Hematopoietic multipotent progenitor cell treated with erythropoietin and hydrocortisone succinate and interleukin-3 and kit ligand, for 15 days (in vitro differentiated cells): Measurements from ENCODE around the gene N4BP3.

ENCODE experiments used
- DNase-seq: peaks from one replicate; pipeline ENCODE4 v3.0.0-alpha.2; 2015; ENCODE audit warnings: low spot score

Gene N4BP3

DNA sequence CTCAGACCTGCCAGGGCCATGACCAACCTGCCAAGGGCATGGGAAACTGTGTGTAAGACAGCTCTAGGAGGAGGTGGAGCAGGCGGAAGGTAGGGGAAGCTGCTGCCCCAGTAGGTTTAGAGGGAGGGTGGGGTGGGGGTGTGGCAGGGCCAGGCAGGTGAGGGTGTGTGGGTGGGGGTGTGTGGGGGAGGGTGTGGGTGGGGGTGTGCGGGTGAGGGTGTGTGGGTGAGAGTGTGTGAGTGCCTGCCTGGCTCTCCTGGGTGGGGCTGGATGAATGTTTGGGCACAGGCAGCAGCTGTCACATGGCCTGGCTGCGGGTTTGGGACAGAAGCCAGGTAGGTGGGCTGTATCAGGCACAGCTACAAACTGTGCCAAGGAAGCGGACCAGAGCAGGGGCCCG, 8.8 kb upstream of the N4BP3 start:
- no peak for DNase-seq

DNA sequence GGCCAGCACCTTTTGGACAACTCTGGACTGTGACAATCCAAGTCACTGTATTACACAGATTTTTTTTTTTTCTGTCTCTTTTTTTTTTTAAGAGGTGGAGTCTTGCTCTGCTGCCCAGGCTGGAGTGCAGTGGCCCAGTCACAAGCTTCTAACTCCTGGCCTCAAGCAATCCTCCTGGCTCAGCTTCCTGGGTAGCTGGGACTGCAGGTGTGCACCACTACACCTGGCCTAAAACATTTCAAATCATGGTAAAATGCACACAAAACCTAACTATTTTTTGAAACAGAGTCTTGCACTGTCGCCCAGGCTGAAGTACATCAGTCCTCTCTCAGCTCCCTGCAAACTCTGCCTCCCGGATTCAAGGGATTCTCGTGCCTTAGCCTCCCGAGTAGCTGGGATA, 7.2 kb upstream of the N4BP3 start:
- no peak for DNase-seq

DNA sequence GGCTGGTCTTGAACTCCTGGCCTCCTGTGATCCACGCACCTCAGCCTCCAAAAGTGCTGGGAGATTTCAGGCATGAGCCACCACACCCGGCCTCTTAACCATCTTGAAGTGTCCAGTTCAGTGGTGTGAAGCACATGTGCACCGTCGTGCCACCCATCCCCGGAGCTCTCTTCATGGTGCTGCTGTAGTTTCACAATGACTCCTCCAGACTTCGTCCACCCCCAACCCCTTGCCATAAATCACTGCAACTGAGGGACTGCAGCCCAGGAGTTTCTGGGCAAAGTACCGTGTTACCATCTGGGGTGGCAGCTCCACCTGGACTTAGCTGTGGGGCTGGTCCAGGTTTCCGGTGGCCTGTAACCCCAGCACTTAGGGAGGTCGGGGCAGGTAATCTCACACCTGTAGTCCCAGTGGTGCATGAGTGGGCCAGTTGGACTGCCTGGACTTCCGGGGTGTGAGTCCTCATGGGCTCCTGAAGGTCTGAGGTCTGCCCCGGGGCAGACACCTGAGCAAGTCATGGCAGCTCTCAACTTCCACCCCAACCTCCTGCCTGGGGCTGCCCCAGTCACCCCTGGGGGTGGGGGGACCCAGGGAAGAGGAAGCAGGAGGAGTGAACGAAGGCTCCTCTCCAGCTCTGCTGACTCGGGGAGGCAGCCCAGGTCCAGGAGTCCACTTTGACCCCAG, 6.6 kb upstream of the N4BP3 start:
- DNase-seq = no peak

DNA sequence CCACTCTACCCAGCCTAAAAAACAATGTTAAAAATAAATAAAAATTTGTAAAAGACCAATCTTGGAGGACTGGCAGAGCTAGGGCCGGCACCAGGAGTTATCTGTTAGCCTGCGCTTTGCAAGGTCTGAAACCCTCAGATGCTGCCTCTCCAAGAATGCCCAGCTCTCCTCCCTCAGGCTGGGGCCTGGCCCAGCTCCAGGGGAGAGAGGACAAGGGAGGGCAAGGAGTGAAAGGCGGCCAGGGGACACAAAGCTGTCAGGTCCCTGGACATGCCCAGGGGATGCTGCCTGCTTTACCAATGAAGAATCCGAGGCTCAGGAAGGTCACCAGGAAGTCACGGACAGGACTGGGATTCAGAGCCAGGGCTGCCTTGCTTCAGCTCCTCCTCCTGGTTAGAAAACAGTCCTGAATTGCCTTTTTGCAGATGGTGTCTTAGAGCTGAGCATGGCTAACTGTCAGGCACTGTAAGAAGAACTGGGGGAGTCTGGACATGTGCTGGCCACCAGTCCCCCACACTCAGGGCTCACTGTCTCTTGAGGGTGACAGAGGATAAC, 5.5 kb upstream of the N4BP3 start:
- no peak for DNase-seq

DNA sequence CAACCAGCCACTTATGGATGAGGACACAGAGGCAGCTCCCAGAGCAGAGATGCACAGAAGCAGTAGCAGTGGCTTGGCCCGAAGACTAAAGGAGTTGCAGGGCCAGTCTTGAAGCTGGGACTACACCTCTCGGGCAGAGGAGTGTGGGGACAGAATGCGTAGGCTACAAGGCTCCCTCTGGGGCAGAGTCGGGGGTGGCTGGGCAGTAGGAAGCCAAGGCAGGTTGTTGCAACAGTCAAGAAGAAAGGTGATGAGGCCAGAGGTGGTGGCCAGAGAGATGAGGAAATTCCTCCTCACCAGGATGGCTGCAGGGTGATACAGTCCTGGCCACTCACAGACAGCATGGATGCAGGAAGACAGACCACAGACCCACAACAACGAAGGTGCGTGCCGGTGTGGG, 4.9 kb upstream of the N4BP3 start:
- no peak for DNase-seq

DNA sequence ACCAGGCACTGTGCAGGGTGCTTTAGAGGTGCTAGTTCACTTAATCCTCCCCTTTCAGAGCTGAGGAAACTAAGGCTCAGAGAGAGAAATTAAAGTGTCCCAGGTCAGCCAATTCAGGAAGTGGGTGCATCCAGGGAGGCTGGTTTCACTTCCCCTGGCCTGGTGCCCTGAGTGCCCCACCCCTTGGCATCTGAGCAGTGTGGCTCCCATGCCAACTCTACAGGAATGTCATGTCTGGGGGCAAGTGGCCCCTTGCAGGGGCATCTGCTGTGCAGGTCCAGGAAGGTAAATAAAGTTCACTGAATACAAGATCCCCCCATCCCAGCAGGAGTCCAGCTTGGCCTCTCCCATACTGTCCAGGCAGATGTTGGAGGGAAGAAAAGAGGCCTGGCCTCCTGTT, 4.4 kb upstream of the N4BP3 start:
- DNase-seq = no peak

DNA sequence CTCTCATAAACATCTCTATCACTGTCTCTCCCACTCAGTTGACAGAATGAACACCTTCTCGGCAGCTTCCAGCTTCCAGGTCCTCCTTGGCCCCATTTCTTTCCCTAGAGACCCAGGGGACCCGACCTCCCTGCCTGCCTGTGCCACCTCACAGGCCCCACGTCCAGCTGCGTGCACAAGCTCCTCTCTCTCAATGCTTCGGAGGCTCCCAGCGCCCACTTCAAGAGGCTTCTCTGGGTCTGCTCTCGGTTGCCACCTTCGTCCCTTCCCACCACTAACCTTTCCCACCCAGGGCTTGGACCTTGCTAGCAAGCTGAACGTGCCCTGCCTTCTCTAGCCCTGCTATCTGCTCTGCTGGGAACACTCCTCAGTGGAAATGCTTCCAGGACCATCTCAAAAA, 2.8 kb upstream of the N4BP3 start:
- DNase-seq = no peak

DNA sequence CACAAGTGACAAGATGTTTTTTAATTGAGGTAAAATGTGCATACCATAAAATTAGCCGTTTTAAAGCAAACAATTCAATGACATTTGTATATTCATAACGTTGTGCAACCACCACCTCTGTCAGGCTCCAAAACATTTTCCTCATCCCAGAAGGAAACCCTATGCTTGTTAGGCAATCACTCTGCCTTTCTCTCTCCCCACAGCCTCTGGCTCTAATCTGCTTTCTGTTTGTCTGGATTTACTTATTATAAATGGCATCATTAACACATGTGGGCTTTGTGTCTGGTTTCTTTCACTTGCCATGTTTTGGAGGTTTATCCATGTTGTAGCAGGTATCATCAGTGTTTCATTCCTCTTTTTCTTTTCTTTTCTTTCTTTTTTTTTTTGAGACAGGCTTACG, 1.4 kb upstream of the N4BP3 start:
- DNase-seq = no peak

DNA sequence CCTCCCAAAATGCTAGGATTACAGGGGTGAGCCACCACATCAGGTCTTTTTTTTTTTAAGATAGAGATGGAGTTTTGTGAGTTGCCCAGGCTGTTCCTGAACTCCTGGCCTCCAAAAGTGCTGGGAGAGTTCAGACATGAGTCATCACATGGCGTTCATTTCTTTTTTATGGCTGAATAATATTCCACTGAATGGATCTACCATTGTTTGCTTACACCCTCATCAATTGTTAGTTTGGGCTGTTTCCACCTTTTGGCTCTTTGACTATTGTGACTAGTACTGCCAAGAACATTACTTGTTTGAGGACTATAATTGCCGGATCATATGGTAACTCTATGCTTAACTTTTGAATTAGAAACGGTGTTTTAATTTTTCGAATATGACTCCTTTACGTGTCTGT, 787 bp upstream of the N4BP3 start:
- DNase-seq = no peak

DNA sequence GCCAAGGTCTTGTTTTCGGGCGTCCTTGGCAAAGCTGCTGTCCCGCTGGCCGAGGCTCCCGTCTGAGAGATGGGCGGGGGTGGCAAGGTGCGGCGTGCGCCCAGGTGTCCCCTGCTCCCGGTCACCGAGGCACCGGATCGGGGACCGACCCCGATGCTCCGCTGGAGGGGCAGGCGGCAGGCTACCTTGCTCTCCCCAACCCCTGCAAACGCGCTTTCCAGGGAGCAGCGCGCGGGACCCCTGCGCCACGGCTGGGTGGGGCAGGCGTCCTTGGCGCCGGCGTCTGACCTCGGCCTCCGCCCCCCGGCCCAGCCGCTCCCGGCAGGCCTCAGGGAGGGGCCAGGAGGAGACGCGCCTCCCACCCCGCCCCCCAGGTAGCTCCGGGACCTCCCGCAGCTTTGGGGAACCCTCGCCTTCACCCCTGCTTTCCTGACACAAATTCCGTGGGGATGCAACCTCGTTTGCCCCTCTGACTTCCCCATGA, 551 bp downstream of the N4BP3 start:
- DNase-seq = no peak

DNA sequence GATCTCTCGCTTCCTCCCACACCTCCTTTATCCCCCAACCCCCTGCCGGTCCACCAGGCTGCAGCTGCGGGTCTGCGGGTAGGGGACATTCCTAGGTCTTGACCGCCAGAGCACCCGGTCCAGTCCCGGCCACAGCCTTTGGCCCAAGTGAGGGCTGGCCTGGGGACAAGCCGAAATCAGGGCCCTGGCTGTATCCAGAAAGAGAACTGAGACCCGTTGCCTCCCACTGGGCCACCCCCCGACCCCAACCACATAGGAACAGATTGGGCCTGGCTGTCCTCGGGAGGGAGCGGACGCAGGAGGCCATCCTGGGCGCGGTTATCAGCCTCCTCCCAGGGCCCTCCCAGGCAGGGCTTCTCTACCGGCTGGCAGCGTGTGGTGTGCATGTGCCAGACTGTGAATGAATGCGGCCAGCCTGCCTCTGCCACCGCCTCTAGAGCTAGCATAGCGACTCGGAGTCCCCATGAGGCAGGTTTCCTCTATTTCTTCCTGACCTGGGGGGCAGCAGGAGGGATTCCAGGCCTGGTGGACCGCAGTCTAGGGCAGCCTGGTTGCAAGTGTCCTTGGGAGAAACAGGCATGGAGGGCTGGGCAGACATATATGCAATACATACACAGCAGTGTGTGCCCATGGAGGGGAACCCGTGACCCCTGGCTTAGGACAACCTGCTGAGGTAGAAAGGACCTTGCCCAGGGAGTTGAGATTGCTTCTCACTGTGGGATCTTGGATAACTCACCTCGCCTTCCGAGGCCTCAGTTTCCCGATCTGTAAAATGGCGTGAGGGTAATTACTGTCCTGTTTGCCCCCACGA, 1.2 kb downstream of the N4BP3 start:
- peak; percentile 29 for DNase-seq

DNA sequence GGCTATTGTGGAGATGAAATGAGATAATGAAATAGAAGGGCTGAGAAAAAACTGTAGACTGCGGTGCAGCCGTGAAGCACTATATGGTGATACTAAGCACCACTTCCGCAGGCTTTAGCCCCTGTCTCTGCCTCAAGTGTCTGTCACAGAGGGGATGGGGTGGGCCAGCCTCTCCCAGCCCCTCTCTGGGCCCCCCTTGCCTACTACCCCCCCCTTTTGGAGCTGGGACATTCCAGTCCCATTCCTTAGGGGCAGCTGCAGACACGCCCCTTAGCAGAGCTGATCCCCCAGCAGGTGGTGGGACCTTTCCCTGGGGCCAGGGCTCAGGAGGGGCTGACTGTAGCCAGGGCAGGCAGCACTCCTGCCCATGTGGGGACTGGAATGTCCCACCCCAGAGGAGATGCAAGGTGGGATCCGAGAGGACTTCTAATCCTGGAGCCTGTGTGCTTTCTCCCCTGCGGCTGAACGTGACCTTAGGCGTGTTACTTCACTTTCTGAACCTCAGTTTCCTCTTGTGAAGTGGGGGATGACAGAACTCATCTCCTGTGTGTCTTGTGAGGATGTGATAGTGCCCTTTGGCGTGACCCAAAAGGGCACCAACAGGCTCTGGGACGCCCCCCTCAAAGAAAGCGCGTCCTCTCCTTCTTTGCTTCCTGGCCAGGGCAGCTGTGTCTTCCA, 1.9 kb downstream of the N4BP3 start:
- DNase-seq = no peak

DNA sequence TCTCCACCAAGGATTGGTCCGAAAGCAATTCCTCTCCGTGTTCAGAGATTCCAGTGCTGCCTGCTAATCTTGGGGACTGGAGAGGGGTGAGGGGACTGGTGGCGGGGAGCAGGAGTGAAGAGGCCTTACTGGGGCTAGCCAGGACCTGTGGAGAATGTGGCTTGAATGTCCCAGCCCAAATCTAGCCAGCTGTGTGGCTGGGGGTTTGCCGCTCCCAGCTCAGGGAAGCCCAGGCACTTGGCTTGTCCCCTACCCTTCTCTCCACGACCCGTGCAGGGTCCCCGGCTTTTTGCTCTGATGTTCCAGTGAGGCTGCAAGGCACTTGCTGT, 2.4 kb downstream of the N4BP3 start:
- DNase-seq = no peak

DNA sequence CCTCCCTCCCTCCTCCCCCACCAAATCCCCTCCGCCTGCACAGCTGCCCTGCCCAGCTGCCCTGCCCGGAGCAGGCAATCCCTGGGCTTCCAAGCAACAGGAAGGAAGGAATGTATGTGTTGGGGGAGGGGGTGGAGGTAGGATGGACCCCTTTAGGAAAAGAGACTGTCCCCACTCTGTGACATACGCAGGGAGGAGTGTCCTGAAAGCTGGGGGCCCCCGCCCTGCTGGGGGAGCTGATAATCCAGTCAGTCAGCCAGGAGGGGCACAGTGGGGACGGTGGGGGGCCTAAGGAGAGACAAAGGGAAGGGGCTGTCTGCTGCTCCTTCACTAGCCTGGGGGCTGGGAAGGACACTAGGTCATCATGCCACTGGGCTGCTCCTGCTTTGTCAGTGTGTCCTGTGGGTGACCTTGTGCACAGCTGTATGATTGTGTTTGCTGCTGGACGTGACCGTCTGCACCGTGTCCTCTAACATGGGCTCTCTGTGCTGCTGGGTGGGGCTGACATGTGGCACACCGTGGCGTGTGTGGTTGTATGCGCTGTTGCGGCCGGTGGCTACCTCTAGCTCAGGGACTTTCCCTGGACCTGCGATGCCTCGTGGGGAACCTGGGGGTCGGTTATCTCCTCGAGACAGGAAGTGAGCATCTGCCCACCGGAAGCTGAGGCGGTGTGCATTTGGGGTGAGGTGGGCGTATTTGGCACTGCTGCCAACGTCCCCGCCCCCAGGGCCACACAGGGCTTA, 3.0 kb downstream of the N4BP3 start:
- no peak for DNase-seq

DNA sequence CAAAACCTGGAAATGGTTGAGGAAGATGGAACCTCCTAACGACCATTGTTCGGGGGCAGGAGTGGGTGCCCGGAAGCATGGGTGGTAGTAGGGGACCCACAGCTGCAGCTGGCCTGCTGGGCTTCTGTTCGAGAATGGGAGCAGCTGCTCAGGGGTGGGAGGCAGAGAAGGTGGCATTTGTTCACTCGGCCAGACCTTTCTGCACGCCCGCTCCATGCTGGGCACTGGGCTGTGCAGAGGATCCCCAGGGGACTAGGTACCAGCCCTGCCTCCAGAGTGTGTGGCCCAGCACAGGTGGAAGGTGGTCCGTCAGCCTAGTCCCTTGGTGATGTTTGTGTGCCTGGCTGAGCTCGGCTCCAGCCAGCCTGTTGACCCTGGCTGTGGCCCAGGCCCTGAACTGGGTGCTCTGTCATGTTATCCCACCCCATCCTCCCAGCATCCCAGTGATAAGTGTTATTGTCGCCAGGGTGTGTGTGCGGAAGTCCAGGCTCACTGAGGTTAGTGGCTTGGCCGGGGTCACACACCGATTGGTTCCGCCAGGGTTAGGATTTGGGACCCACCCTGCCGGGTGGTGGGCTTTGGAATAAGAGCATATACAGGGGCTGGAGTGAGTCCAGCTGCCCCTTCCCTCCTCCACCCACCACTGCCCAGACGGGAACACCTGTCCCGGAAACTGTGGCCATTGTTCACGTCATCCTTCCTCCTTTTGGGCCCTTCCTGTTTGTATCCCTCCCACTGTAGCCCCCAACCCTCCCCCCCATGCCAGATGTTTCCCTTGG, 4.8 kb downstream of the N4BP3 start:
- no peak for DNase-seq

DNA sequence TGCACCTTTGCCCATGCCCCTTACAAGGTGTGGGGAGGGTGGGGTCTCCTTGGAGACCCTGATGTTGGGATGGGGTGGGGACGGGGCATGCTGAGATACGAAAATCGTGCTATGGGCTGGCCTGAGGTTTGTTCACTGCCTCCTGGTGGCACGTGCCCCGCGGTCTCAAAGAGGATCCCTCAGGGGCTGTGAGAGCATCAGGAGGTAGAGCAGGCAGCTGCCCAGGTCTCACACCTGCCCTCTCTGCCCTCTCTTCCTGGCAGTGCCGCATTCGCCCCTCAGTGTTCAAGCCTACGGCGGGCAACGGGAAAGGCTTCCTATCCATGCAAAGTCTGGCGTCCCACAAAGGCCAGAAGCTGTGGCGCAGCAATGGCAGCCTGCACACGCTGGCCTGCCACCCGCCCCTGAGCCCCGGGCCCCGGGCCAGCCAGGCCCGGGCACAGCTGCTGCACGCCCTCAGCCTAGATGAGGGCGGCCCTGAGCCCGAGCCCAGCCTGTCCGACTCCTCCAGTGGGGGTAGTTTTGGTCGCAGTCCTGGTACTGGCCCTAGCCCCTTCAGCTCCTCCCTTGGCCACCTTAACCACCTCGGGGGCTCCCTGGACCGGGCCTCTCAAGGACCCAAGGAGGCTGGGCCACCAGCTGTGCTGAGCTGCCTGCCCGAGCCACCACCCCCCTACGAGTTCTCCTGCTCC, 6.7 kb downstream of the N4BP3 start:
- no peak for DNase-seq

DNA sequence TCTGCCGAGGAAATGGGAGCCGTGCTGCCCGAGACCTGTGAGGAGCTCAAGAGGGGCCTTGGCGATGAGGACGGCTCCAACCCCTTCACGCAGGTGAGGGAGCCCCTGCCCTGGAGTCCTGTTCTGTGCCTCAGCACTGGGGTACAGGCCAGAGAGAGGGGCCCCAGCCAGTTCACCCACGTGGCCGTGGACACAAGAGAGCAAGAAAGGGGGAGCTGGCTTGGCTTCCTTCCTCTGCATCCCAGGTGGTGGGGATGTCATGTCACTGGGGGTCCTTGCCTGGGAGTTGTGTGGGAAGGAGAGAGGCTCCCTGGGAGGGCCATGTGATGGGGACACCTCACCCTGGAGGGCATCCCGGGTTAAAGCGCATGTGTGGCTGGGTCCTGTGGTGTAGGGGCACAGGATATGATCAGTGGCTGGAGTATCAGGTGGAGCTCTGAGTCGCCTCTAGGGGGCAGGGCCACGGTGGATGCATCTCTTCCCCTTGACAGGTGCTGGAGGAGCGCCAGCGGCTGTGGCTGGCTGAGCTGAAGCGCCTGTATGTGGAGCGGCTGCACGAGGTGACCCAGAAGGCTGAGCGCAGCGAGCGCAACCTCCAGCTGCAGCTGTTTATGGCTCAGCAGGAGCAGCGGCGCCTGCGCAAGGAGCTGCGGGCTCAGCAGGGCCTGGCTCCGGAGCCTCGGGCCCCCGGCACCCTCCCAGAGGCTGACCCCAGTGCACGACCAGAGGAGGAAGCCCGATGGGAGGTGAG, 7.5 kb downstream of the N4BP3 start:
- DNase-seq = peak; percentile 81

DNA sequence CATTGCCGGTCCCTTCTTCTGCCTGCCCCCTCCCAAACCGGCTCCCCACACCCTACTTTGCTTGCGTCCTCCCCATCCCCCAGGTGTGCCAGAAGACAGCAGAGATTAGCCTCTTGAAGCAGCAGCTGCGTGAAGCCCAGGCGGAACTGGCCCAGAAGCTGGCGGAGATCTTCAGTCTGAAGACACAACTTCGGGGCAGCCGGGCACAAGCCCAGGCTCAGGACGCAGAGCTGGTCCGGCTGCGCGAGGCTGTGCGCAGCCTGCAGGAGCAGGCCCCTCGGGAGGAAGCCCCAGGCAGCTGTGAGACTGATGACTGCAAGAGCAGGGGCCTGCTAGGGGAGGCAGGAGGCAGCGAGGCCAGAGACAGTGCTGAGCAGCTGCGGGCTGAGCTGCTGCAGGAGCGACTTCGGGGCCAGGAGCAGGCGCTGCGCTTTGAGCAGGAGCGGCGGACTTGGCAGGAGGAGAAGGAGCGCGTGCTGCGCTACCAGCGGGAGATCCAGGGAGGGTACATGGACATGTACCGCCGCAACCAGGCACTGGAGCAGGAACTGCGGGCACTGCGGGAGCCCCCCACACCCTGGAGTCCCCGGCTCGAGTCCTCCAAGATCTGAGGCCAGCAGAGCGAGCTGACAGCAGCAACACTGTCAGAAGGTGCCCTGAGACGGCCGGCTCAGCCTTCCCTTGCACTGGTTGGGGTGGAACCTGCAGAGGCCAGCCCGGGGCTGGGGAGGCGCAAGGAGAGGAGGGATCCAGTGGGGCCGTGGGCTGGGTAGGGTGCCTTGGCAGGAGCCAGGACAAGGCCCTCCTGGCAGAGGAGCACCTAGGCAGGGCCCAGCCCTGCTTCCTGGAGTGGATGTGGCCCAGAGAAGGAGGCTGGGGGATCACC, 8.3 kb downstream of the N4BP3 start:
- no peak for DNase-seq

DNA sequence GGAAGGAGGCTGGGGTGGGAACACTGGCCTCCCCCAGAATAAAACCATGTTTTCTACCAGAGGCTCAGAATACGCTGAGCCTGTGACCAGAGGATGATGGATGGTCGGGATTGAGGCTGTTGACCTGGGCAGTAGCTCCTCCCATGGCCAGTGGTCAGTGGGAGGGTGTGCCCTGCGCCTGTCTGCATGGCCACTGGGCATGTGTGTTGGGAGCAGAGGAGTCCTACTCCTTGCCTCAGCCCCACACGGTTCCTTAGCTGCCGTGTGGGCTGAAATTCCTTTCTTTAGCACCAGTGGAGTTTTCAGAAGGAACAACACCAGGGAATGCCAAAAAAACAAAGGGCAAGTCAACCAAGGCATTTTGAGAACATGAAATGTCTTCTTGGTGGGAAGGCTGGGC, 9.0 kb downstream of the N4BP3 start:
- no peak for DNase-seq
